ENCODE data around the gene FBXO31.

The FBXO31 gene

DNA sequence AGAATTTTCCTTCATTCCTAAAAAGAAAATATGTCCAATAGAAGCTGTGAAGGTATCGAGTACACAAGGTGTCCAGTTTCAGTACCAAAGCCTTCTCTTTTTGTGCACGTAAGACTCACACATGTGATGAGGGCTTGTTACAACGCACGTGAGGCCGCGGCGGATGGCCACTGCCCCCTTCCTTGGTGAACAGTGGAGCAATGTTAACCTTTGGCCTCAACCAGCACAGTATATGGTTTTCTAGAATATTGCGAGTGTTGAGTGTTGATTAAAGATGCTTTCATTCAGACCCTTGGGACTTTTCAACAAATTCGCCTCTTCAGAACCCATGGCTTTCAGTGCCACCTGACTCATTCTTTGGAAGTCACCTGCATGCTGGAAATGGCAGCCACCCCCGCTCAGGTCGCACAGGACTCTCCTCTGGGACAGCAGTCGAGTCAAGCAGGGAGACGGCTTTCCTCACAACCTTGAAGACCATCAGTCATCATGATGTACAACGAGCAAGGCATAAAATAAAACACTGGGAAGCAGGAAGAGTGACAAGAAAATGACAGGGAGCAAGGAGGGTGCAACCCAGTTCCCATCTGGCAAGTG is 23.0 kb upstream of the FBXO31 start:
- DNase-seq, result no peak
- Histone ChIP-seq H3K27ac (ENCODE audit: insufficient read depth in 1 of 2, low read depth in 1 of 2, low read length in 2 of 2, poor library complexity in 1 of 2, severe bottlenecking in 2 of 2) (no peak overlapping the region), H3K4me3 (ENCODE audit: control insufficient read depth in 1 of 7, extremely low read depth in 1 of 7, insufficient read depth in 4 of 7, low read depth in 2 of 7, low read length in 6 of 7) (no peak overlapping the region), H3K4me1 (ENCODE audit: control extremely low read depth in 1 of 4, control insufficient read depth in 4 of 4, insufficient read depth in 4 of 4, low read length in 3 of 4) (no peaks in the 10 kb centered on the region), H3K27me3 (replicated peaks in 2 of 5; ENCODE audit: control insufficient read depth in 4 of 5, insufficient read depth in 5 of 5, low read length in 4 of 5) (no peaks in the 10 kb centered on the region), H3K9me3 (ENCODE audit: control extremely low read depth in 1 of 5, control insufficient read depth in 4 of 5, insufficient read depth in 2 of 5, low read depth in 1 of 5, low read length in 4 of 5) (no peaks in the 10 kb centered on the region), H3K36me3 (ENCODE audit: control insufficient read depth in 4 of 4, insufficient read depth in 4 of 4, low read length in 3 of 4) (peaks cover 11 to 69% (median 48%) of the 10 kb centered on the region in 4 experiments)
- ChIA-PET CTCF (interaction anchor here (2.5 kb wide), 1 partner anchor 12 kb away, joined by 5 read pairs; no protein-coding TSS in a partner anchor), POLR2A (no interaction called here)
- WGBS (ENCODE audit: insufficient coverage), result 96% methylated on average over 13 of the region's 14 CpGs

DNA sequence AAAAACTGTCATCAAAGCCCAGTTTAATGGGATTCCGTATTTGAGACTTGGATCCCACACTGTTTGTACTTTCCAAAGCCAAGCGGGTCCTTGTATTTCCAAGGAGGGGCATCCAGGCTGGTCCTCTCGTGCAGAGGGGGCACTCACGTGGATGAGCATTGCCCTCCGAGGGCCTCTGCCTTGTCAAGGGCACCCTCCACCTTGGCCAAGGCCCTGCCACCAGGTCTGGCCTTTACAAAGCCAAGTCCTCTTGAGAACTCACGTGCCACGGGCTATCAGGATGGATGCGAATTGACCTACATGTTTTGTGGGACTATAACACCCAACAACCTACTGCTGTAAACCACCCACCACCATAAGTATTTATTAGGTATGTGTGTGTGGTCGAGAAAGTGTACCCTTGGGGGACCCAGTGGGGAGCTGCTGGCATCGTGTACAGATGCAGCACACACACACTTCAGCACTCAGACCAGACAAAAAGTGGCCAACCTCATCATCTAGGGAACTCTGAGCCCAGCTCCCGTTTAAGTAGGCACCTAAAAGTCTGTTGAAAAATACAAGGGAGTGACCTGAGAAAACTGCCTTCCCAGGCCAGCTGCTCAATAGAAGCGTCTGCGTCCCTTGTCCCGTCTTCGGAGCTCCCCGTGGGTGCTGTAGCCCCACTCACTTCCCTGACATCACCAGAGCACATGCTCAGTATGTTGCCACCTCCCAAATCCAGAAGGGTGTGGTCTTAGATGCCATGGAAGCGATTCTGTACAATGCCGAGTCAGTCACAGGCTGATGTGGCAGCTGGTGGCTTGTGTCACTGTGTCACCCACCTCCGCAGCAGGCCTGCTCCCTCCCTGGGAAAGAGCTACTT is 21.4 kb upstream of the FBXO31 start:
- no peaks in the 10 kb centered on the region for H3K4me1 ChIP-seq (ENCODE audit: control extremely low read depth in 1 of 4, control insufficient read depth in 4 of 4, insufficient read depth in 4 of 4, low read length in 3 of 4)
- H3K9me3 ChIP-seq (ENCODE audit: control extremely low read depth in 1 of 5, control insufficient read depth in 4 of 5, insufficient read depth in 2 of 5, low read depth in 1 of 5, low read length in 4 of 5), result no peaks in the 10 kb centered on the region
- WGBS (ENCODE audit: insufficient coverage), result 96% methylated on average over 14 of the region's 19 CpGs
- ChIA-PET POLR2A (interaction anchor here (0.8 to 1.4 kb wide), 3 partner anchors 11 to 21 kb away, joined by 3 to 5 read pairs (median 4); partner anchors contain the start of gene FBXO31), CTCF (interaction anchor here (0.8 to 2.5 kb wide), 4 partner anchors 9 to 11 kb away, joined by 3 to 5 read pairs (median 4); no protein-coding TSS in a partner anchor)
- peaks cover 9 to 65% (median 39%) of the 10 kb centered on the region in 4 experiments for H3K36me3 ChIP-seq (ENCODE audit: control insufficient read depth in 4 of 4, insufficient read depth in 4 of 4, low read length in 3 of 4)
- H3K27ac ChIP-seq (ENCODE audit: insufficient read depth in 1 of 2, low read depth in 1 of 2, low read length in 2 of 2, poor library complexity in 1 of 2, severe bottlenecking in 2 of 2), result no peak overlapping the region
- no peak overlapping the region for H3K4me3 ChIP-seq (ENCODE audit: control insufficient read depth in 1 of 7, extremely low read depth in 1 of 7, insufficient read depth in 4 of 7, low read depth in 2 of 7, low read length in 6 of 7)
- peak in 1 of 3 donors; percentile 21 for DNase-seq
- no peaks in the 10 kb centered on the region for H3K27me3 ChIP-seq (replicated peaks in 2 of 5; ENCODE audit: control insufficient read depth in 4 of 5, insufficient read depth in 5 of 5, low read length in 4 of 5)

DNA sequence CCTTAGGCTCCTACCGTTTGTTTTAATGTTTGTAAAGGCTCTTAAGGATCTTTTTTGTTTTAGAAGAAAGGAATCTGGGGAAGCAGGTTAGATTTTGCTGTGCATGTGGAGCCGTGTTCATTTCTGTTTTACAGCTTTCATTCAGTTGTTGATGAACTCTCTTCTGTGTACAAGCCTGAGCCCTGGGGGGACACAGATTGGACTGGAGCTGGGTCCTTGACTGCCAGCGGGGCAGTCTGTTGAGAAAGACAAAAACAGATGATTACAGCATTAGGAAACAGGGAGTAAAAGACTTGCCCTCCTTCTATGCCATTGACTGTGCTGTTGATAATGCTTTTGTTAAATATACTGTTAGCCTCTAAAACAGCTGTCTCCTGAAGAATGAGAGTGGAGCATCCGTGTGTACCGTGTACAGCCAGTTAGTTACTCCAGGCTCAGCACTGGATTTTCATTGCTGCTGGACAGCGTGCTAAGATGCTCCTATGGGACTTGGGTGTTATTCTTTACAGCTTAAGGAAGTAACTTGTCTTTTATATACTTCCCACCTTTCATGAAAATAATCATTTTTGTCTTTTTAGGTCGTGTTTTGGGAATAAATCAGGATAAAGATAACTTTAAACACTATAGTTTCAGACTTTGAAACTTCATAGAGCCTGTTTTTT is 11.7 kb upstream of the FBXO31 start:
- DNase-seq, result no peak
- H3K4me1 ChIP-seq (ENCODE audit: control extremely low read depth in 1 of 4, control insufficient read depth in 4 of 4, insufficient read depth in 4 of 4, low read length in 3 of 4), result peaks cover 13 to 27% (median 22%) of the 10 kb centered on the region in 4 experiments
- no peak overlapping the region for H3K27ac ChIP-seq (ENCODE audit: insufficient read depth in 1 of 2, low read depth in 1 of 2, low read length in 2 of 2, poor library complexity in 1 of 2, severe bottlenecking in 2 of 2)
- ChIA-PET POLR2A (no interaction called here), CTCF (interaction anchor here (0.7 to 3.4 kb wide), 9 partner anchors 9 to 1355 kb away, joined by 3 to 14 read pairs (median 4); partner anchors contain the start of gene FBXO31)
- H3K27me3 ChIP-seq (replicated peaks in 2 of 5; ENCODE audit: control insufficient read depth in 4 of 5, insufficient read depth in 5 of 5, low read length in 4 of 5), result no peaks in the 10 kb centered on the region
- H3K4me3 ChIP-seq (ENCODE audit: control insufficient read depth in 1 of 7, extremely low read depth in 1 of 7, insufficient read depth in 4 of 7, low read depth in 2 of 7, low read length in 6 of 7), result no peak overlapping the region
- WGBS (ENCODE audit: insufficient coverage), result 96% methylated on average over 5 of the region's 7 CpGs
- H3K36me3 ChIP-seq (ENCODE audit: control insufficient read depth in 4 of 4, insufficient read depth in 4 of 4, low read length in 3 of 4), result peaks cover 10 to 17% (median 11%) of the 10 kb centered on the region in 4 experiments
- H3K9me3 ChIP-seq (ENCODE audit: control extremely low read depth in 1 of 5, control insufficient read depth in 4 of 5, insufficient read depth in 2 of 5, low read depth in 1 of 5, low read length in 4 of 5), result no peaks in the 10 kb centered on the region

DNA sequence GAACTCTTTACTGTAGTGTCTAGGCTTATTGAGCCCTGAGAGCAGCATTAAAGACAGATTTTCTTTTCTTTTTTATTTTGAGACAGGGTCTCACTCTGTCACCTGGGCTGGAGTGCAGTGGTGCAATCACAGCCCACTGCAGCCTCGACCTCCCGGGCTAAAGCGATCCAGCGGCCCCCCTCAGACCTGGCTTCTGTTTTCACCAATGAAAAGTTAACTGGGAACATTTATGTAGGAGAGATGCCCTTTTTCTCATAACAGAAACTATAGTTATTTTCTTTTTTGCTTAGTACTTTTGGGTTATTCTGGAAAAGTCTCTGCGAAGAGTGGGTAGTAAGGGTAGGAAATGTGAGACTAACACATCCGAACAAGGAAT is 10.1 kb upstream of the FBXO31 start:
- Histone ChIP-seq H3K4me3 (ENCODE audit: control insufficient read depth in 1 of 7, extremely low read depth in 1 of 7, insufficient read depth in 4 of 7, low read depth in 2 of 7, low read length in 6 of 7) (peak overlapping the region in 6 of 7 experiments; percentile 1 to 93 (median 77)), H3K27ac (ENCODE audit: insufficient read depth in 1 of 2, low read depth in 1 of 2, low read length in 2 of 2, poor library complexity in 1 of 2, severe bottlenecking in 2 of 2) (peak overlapping the region in 1 of 2 experiments; percentile 58), H3K27me3 (replicated peaks in 2 of 5; ENCODE audit: control insufficient read depth in 4 of 5, insufficient read depth in 5 of 5, low read length in 4 of 5) (no peaks in the 10 kb centered on the region), H3K9me3 (ENCODE audit: control extremely low read depth in 1 of 5, control insufficient read depth in 4 of 5, insufficient read depth in 2 of 5, low read depth in 1 of 5, low read length in 4 of 5) (no peaks in the 10 kb centered on the region), H3K36me3 (ENCODE audit: control insufficient read depth in 4 of 4, insufficient read depth in 4 of 4, low read length in 3 of 4) (peaks cover 3 to 7% (median 5%) of the 10 kb centered on the region in 4 experiments), H3K4me1 (ENCODE audit: control extremely low read depth in 1 of 4, control insufficient read depth in 4 of 4, insufficient read depth in 4 of 4, low read length in 3 of 4) (peaks cover 16 to 34% (median 25%) of the 10 kb centered on the region in 4 experiments)
- ChIA-PET POLR2A (interaction anchor here (1.3 kb wide), 1 partner anchor 12 kb away, joined by 5 read pairs; no protein-coding TSS in a partner anchor), CTCF (interaction anchor here (0.8 to 3.4 kb wide), 11 partner anchors 10 to 86 kb away, joined by 3 to 14 read pairs (median 4); partner anchors contain the start of genes C16orf95 and FBXO31)
- no peak for DNase-seq
- 100% methylated on average over 2 of the region's 6 CpGs for WGBS (ENCODE audit: insufficient coverage)

DNA sequence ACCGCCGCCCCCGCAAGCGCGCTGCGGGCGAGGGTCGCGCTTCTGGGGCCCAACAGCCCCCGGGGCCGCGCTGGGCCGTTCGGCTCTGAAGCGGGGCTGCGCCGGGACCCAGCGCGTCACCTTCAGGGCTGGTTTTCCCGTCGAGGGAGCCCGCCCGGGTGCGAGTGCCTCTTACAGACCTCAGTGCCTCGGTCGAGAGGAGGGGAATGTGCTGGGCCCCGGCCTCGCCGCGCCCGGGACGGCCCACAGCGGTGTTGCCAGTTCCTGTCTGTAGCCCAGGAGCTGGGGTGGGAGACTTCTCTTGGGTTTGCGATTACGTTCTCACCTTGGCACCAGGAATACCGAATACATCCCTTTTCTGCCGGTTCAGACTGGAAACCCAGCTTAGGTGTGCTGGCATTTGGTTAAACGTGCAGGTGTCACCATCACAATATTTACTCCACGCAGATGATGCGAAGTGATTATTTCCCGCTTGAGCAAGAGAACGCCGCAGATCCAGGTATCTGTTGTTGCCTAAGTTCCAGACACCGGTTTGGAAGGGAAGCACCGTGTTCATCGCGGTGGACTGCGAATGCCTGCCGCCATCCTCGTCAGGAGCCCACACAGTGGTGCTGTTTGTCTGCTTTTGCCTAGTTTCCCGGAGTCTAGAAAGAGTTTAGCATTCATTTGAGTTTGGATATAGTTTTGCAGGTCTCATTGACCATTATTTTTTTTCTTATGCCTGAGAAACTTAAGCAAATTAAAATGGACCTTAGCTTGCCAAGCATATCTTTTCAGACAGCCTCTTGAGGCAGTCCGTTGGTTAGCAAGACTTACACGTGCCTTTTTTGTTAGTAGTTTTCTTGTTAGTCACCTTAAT is 9.5 kb upstream of the FBXO31 start:
- ChIA-PET POLR2A (interaction anchor here (0.8 to 1.8 kb wide), 3 partner anchors 10 to 62 kb away, joined by 3 to 7 read pairs (median 5); partner anchors contain the start of gene FBXO31), CTCF (interaction anchor here (0.8 to 3.4 kb wide), 5 partner anchors 9 to 78 kb away, joined by 3 to 14 read pairs (median 8); partner anchors contain the start of gene FBXO31)
- Histone ChIP-seq H3K9me3 (ENCODE audit: control extremely low read depth in 1 of 5, control insufficient read depth in 4 of 5, insufficient read depth in 2 of 5, low read depth in 1 of 5, low read length in 4 of 5) (no peaks in the 10 kb centered on the region), H3K27me3 (replicated peaks in 2 of 5; ENCODE audit: control insufficient read depth in 4 of 5, insufficient read depth in 5 of 5, low read length in 4 of 5) (no peaks in the 10 kb centered on the region), H3K27ac (ENCODE audit: insufficient read depth in 1 of 2, low read depth in 1 of 2, low read length in 2 of 2, poor library complexity in 1 of 2, severe bottlenecking in 2 of 2) (peak overlapping the region; percentile 17 to 58), H3K4me1 (ENCODE audit: control extremely low read depth in 1 of 4, control insufficient read depth in 4 of 4, insufficient read depth in 4 of 4, low read length in 3 of 4) (peaks cover 16 to 37% (median 29%) of the 10 kb centered on the region in 4 experiments), H3K4me3 (ENCODE audit: control insufficient read depth in 1 of 7, extremely low read depth in 1 of 7, insufficient read depth in 4 of 7, low read depth in 2 of 7, low read length in 6 of 7) (peak overlapping the region; percentile 63 to 93 (median 83)), H3K36me3 (ENCODE audit: control insufficient read depth in 4 of 4, insufficient read depth in 4 of 4, low read length in 3 of 4) (peaks cover 0 to 4% (median 1%) of the 10 kb centered on the region in 4 experiments)
- DNase-seq, result peak in 2 of 3 donors; percentile 34 to 35
- 6% methylated on average over 43 of the region's 53 CpGs for WGBS (ENCODE audit: insufficient coverage)

Measured in common myeloid progenitor, CD34-positive (primary cell).